Vein endothelial cell (primary cell): ENCODE results near the gene SMIM44. TPM values are rescaled to one million over a fixed set of nuclear protein-coding genes. Genes with fewer than 3 reads are reported as not detected.

Source experiments
- small RNA-seq: library from RNA; depleted of rRNA; stranded (forward); fragments of <200 nt; gene quantifications from one replicate; pipeline ENCODE3, GENCODE V24; 2012
- total RNA-seq: library from RNA; depleted of rRNA; stranded (reverse); fragments of >200 nt; gene quantifications from 2 replicates; pipeline ENCODE4 v1.2.3, GENCODE V29; 2012

The SMIM44 gene
- total RNA-seq, result not detected in 2 replicates

DNA sequence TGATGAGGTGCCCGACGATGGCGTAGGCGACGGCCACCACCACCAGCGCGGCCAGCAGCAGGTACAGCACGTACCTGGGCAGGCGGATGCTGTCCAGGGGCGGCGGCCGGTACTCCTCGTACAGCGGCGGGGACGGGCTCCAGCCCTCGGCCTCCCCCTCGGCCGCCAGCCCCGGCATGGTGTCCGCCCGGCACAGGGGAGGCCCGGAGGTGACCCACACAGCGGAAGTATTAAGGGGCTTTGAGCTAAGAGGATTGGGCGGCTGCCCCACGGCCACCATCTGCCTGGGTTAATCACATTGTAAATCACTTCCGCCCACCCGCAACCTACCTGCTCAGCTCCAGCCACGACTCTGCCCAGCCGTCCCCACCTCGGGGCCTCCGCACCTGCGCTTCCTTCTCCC lies at the start of gene SMIM44:
Gene SMIM44 (minus strand): TSS at position 216 of the 403 bp plus-strand sequence. CDS start 38 bp downstream, at position 178.

GRCh38 chr19:3505598-3506383 lies 22.6 kb upstream of the SMIM44 start, which contains the start of gene FZR1:
Gene FZR1, plus strand, starts transcription at chr19:3506311. Its CDS starts 16,679 bp downstream, at chr19:3522990.

DNA sequence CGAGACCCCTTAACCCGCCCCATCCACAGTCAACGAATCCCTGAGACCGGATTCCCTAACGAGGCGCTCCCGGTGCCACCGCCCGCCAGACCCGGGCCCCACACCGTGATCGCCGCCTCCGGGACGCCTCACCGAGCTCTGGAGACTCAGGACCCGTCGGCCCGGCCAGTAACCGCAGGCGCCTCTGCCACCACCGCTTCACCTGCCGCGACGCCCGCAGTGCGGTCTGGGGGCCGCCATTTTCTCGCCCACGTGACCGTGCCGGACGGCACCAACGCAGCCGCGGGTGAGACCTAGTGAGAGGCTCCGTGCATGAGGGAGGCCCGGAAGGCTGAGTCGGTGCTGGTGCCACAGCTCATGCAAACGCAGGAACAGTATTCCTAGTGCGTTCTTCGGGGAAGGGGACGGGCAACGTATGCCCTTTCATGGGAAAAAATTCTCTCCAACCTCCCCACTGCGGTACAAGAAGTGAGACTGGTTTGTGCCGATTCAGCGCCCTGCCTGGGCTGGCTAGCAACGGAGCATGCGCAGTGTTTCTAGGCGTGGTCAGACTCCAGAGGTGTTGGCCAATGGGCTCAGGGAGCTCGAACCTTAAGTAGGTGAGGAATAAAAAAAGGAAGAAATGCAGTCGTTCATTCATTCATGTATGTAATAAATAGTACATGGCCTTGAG lies 17.3 kb upstream of the SMIM44 start, which contains the start of gene DOHH:
Gene DOHH (minus strand): TSS at position 246 of the 673 bp plus-strand sequence. CDS start 3,860 bp downstream, outside the sequence.

GRCh38 chr19:3480383-3481091 lies 2.7 kb downstream of the SMIM44 start, which contains the start of gene SMIM24:
Gene SMIM24, minus strand, starts transcription at chr19:3480525. Its CDS starts 62 bp downstream, at chr19:3480463.

Small RNA genes lying within 50 kb of the gene (small RNA-seq; reads per million reads assigned to genes)
- not detected for gene RF00212

Other genes with a start within 250 kb of the SMIM44 start
- 61.7 and 63.0 TPM in 2 replicates for gene NFIC, start 116.9 kb downstream of the SMIM44 start, total RNA-seq
- 0.33 TPM in 1 of 2 replicates, not detected in the other for gene SMIM24, start 2.9 kb downstream of the SMIM44 start, total RNA-seq
- 11.8 TPM in 2 replicates for gene DOHH, start 17.2 kb upstream of the SMIM44 start, total RNA-seq
- 44.6 and 55.2 TPM in 2 replicates for gene FZR1, start 22.9 kb upstream of the SMIM44 start, total RNA-seq
- gene TEKTIP1, start 55.7 kb upstream of the SMIM44 start, total RNA-seq, result not detected in 2 replicates
- 78.8 and 124 TPM in 2 replicates for gene MFSD12, start 74.1 kb upstream of the SMIM44 start, total RNA-seq
- 83.5 and 111 TPM in 2 replicates for gene HMG20B, start 89.5 kb upstream of the SMIM44 start, total RNA-seq
- gene GIPC3, start 102.0 kb upstream of the SMIM44 start, total RNA-seq, result 1.1 and 1.3 TPM in 2 replicates
- 1.7 and 2.0 TPM in 2 replicates for gene TBXA2R, start 123.4 kb upstream of the SMIM44 start, total RNA-seq
- gene CACTIN, start 143.3 kb upstream of the SMIM44 start, total RNA-seq, result 27.0 and 33.6 TPM in 2 replicates
- 43.6 and 54.5 TPM in 2 replicates for gene PIP5K1C, start 217.0 kb upstream of the SMIM44 start, total RNA-seq
- not detected in 2 replicates for gene TJP3, start 224.9 kb upstream of the SMIM44 start, total RNA-seq